HG02973 (cell line): ENCODE data around the gene MRPS15.
"Not testable (repeated sequence)": the region's sequence is repeated elsewhere in the genome, so short reads cannot be mapped to it uniquely, and the experiment has no call there.

ENCODE experiments used
- ATAC-seq: cut with Tn5 transposase; IDR thresholded peaks from one replicate; pipeline ENCODE4 v1.9.1; 2021; ENCODE audit warnings: moderate library complexity; ENCODE audit not compliant: unreplicated experiment

MRPS15 gene

GRCh38 chr1:36463803-36464604 lies at the start of gene MRPS15:
MRPS15 (minus strand) TSS chr1:36464384; CDS start chr1:36464275, 109 bp downstream.
- ATAC-seq, result peak; percentile 82

GRCh38 chr1:36512842-36513241 lies 48.7 kb upstream of the MRPS15 start:
- no peak for ATAC-seq

- ATAC-seq, result no peak
These were observed 47.9 kb upstream of the MRPS15 start for GRCh38 chr1:36511804-36512798.

- not testable (repeated sequence) for ATAC-seq
These were observed 47.0 kb upstream of the MRPS15 start for GRCh38 chr1:36511220-36511619.

- ATAC-seq, result no peak
These were observed 46.2 kb upstream of the MRPS15 start for GRCh38 chr1:36510418-36510817.

GRCh38 chr1:36508257-36508656 lies 44.1 kb upstream of the MRPS15 start:
- no peak for ATAC-seq

GRCh38 chr1:36506276-36506920 lies 42.2 kb upstream of the MRPS15 start:
- no peak for ATAC-seq

- no peak for ATAC-seq
These were observed 39.5 kb upstream of the MRPS15 start for GRCh38 chr1:36503733-36504132.

GRCh38 chr1:36503159-36503558 lies 39.0 kb upstream of the MRPS15 start:
- no peak for ATAC-seq

GRCh38 chr1:36502616-36503015 lies 38.4 kb upstream of the MRPS15 start:
- no peak for ATAC-seq

- ATAC-seq, result not testable (repeated sequence)
These were observed 37.7 kb upstream of the MRPS15 start for GRCh38 chr1:36501911-36502310.

- ATAC-seq, result no peak
These were observed 33.0 kb upstream of the MRPS15 start for GRCh38 chr1:36497207-36497606.

GRCh38 chr1:36494971-36495370 lies 30.8 kb upstream of the MRPS15 start:
- ATAC-seq, result no peak

GRCh38 chr1:36493524-36493923 lies 29.3 kb upstream of the MRPS15 start:
- ATAC-seq, result no peak

GRCh38 chr1:36492491-36492890 lies 28.3 kb upstream of the MRPS15 start:
- no peak for ATAC-seq

GRCh38 chr1:36489258-36490051 lies 25.3 kb upstream of the MRPS15 start:
- not testable (repeated sequence) for ATAC-seq

- no peak for ATAC-seq
These were observed 23.7 kb upstream of the MRPS15 start for GRCh38 chr1:36487906-36488305.

- ATAC-seq, result not testable (repeated sequence)
These were observed 23.1 kb upstream of the MRPS15 start for GRCh38 chr1:36487336-36487725.

- ATAC-seq, result no peak
These were observed 22.5 kb upstream of the MRPS15 start for GRCh38 chr1:36486439-36487335.
